NT2/D1 (cell line): Measurements from ENCODE around the gene SLC35B4.

Source experiments
- SUZ12 ChIP-seq: IDR thresholded peaks from 2 replicates; pipeline ENCODE4 v1.6.1; 2011; ENCODE audit not compliant: insufficient read length, insufficient read depth; ENCODE audit errors: extremely low read depth
- YY1 ChIP-seq: IDR thresholded peaks from 2 replicates; pipeline ENCODE4 v1.6.1; 2011; ENCODE audit not compliant: insufficient read length, insufficient read depth

GRCh38 chr7:134331393-134331792, 14.7 kb upstream of the SLC35B4 start:
- no peak for TF ChIP-seq SUZ12
- no peak for TF ChIP-seq YY1
